Measurements from ENCODE around the gene UPF1. TPM values are rescaled to one million over a fixed set of nuclear protein-coding genes. Genes with fewer than 3 reads are reported as not detected.

UPF1 gene
- total and polyA plus RNA-seq, 2 of the 13 experiments (the other 11 are each of a cell fraction or from before 2014, with no cell fraction given) = 16.9 to 41.8 TPM

GRCh38 chr19:18793144-18794028 is 38.4 kb upstream of the UPF1 start (continued):
- TF ChIP-seq, protein P1, sequence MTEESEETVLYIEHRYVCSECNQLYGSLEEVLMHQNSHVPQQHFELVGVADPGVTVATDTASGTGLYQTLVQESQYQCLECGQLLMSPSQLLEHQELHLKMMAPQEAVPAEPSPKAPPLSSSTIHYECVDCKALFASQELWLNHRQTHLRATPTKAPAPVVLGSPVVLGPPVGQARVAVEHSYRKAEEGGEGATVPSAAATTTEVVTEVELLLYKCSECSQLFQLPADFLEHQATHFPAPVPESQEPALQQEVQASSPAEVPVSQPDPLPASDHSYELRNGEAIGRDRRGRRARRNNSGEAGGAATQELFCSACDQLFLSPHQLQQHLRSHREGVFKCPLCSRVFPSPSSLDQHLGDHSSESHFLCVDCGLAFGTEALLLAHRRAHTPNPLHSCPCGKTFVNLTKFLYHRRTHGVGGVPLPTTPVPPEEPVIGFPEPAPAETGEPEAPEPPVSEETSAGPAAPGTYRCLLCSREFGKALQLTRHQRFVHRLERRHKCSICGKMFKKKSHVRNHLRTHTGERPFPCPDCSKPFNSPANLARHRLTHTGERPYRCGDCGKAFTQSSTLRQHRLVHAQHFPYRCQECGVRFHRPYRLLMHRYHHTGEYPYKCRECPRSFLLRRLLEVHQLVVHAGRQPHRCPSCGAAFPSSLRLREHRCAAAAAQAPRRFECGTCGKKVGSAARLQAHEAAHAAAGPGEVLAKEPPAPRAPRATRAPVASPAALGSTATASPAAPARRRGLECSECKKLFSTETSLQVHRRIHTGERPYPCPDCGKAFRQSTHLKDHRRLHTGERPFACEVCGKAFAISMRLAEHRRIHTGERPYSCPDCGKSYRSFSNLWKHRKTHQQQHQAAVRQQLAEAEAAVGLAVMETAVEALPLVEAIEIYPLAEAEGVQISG (CRISPR knock-in tag; IDR thresholded peaks at IDR 0.05) = no peak
- TF ChIP-seq ZBTB42 (CRISPR knock-in tag; IDR thresholded peaks at IDR 0.05) = no peak

GRCh38 chr19:18794029-18794313 is 37.8 kb upstream of the UPF1 start:
- Histone ChIP-seq H3K4me2 (ENCODE audit: low read depth, low read length) (no peak overlapping the region), H3K4me3 (replicated peaks in 1 of 3; ENCODE audit: insufficient read depth in 1 of 3, low read depth in 2 of 3, low read length in 3 of 3) (no peak overlapping the region), H3K4me1 (ENCODE audit: insufficient read depth, low read length) (peaks cover 48% of the 10 kb centered on the region), H3K36me3 (replicated peaks in 1 of 2; ENCODE audit: control insufficient read depth in 1 of 2, insufficient read depth in 2 of 2, low read length in 2 of 2) (no peaks in the 10 kb centered on the region), H3K9me3 (ENCODE audit: low read length) (no peaks in the 10 kb centered on the region), H3K27ac (ENCODE audit: extremely low read length, insufficient read depth, low read length) (no peak overlapping the region), H3K27me3 (ENCODE audit: control insufficient read depth in 1 of 2, insufficient read depth in 2 of 2, low read length in 2 of 2) (peaks cover 10 to 65% of the 10 kb centered on the region in 2 experiments), H2AFZ (ENCODE audit: low read length) (no peak overlapping the region), H3K79me2 (ENCODE audit: insufficient read depth, low read length) (no peaks in the 10 kb centered on the region), H4K20me1 (ENCODE audit: insufficient read depth, low read length) (no peaks in the 10 kb centered on the region), H3K9ac (ENCODE audit: insufficient read depth, low read depth, low read length) (no peak overlapping the region)
- POLR2A ChIA-PET = interaction anchor here (0.5 kb wide), 1 partner anchor 247 kb away, joined by 3 read pairs; no protein-coding TSS in a partner anchor
- ATAC-seq = no peak
- DNase-seq (ENCODE audit: low spot score) = no peak
- no peak for FAIRE-seq
- BruUV-seq (replicated peaks) = no TSS peak
- CTCF ChIA-PET (ENCODE audit: low intra/inter-chr PET ratio, low total read pairs) = no interaction called here
- WGBS (ENCODE audit: low lambda C conversion rate) = 8% methylated on average over 5 of the region's 5 CpGs
- intact Hi-C loops (cut with micrococcal nuclease; ENCODE audit: unreplicated experiment) = no loop called here
- in situ Hi-C loops (cut with HindIII; ENCODE audit: extremely low pct_ligation_motif_present, low pct_unique_long_range_greater_than_20kb) = no loop called here
- TF ChIP-seq, protein P2, sequence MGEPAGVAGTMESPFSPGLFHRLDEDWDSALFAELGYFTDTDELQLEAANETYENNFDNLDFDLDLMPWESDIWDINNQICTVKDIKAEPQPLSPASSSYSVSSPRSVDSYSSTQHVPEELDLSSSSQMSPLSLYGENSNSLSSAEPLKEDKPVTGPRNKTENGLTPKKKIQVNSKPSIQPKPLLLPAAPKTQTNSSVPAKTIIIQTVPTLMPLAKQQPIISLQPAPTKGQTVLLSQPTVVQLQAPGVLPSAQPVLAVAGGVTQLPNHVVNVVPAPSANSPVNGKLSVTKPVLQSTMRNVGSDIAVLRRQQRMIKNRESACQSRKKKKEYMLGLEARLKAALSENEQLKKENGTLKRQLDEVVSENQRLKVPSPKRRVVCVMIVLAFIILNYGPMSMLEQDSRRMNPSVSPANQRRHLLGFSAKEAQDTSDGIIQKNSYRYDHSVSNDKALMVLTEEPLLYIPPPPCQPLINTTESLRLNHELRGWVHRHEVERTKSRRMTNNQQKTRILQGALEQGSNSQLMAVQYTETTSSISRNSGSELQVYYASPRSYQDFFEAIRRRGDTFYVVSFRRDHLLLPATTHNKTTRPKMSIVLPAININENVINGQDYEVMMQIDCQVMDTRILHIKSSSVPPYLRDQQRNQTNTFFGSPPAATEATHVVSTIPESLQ (CRISPR knock-in tag; conservative IDR thresholded peaks at IDR 0.05) = no peak
- TF ChIP-seq ZFP36 (IDR thresholded peaks at IDR 0.05; ENCODE audit: borderline replicate concordance, low read depth, low read length, partially characterized antibody) = peak; percentile 15
- TF ChIP-seq, protein P3, sequence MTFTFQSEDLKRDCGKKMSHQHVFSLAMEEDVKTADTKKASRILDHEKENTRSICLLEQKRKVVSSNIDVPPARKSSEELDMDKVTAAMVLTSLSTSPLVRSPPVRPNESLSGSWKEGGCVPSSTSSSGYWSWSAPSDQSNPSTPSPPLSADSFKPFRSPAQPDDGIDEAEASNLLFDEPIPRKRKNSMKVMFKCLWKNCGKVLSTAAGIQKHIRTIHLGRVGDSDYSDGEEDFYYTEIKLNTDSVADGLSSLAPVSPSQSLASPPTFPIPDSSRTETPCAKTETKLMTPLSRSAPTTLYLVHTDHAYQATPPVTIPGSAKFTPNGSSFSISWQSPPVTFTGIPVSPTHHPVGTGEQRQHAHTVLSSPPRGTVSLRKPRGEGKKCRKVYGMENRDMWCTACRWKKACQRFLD (CRISPR knock-in tag; IDR thresholded peaks at IDR 0.05; ENCODE audit: borderline replicate concordance) = no peak
- TF ChIP-seq SP4 (CRISPR knock-in tag; IDR thresholded peaks at IDR 0.05) = no peak
- TF ChIP-seq, protein P4, sequence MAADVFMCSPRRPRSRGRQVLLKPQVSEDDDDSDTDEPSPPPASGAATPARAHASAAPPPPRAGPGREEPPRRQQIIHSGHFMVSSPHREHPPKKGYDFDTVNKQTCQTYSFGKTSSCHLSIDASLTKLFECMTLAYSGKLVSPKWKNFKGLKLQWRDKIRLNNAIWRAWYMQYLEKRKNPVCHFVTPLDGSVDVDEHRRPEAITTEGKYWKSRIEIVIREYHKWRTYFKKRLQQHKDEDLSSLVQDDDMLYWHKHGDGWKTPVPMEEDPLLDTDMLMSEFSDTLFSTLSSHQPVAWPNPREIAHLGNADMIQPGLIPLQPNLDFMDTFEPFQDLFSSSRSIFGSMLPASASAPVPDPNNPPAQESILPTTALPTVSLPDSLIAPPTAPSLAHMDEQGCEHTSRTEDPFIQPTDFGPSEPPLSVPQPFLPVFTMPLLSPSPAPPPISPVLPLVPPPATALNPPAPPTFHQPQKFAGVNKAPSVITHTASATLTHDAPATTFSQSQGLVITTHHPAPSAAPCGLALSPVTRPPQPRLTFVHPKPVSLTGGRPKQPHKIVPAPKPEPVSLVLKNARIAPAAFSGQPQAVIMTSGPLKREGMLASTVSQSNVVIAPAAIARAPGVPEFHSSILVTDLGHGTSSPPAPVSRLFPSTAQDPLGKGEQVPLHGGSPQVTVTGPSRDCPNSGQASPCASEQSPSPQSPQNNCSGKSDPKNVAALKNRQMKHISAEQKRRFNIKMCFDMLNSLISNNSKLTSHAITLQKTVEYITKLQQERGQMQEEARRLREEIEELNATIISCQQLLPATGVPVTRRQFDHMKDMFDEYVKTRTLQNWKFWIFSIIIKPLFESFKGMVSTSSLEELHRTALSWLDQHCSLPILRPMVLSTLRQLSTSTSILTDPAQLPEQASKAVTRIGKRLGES (CRISPR knock-in tag; IDR thresholded peaks at IDR 0.05; ENCODE audit: borderline replicate concordance) = no peak
- TF ChIP-seq ZNF773 (CRISPR knock-in tag; IDR thresholded peaks at IDR 0.05; ENCODE audit: borderline replicate concordance) = no peak
- no peak for TF ChIP-seq ZMAT3 (CRISPR knock-in tag; conservative IDR thresholded peaks at IDR 0.05)

All from HepG2 (cell line).